ENCODE results near the gene CLIP1. TPM values are rescaled to one million over a fixed set of nuclear protein-coding genes. Genes with fewer than 3 reads are reported as not detected.

The CLIP1 gene
- total and polyA plus RNA-seq, 4 donors: 26.6 to 93.7 (median 45.8) TPM

- Histone ChIP-seq H3K27ac (ENCODE audit: low read depth in 1 of 2, low read length in 1 of 2) (no peak overlapping the region), H3K27me3 (ENCODE audit: control insufficient read depth in 3 of 3, insufficient read depth in 3 of 3, low read length in 2 of 3) (no peaks in the 10 kb centered on the region), H3K4me3 (no peak overlapping the region), H3K9me3 (ENCODE audit: control insufficient read depth in 4 of 4, insufficient read depth in 3 of 4, low read length in 3 of 4) (no peaks in the 10 kb centered on the region), H3K36me3 (ENCODE audit: control insufficient read depth in 4 of 4, insufficient read depth in 4 of 4, low read length in 4 of 4) (peaks cover 6 to 36% (median 23%) of the 10 kb centered on the region in 4 donors), H3K9ac (ENCODE audit: insufficient read depth in 1 of 2, low read length in 2 of 2) (no peak overlapping the region), H3K4me1 (ENCODE audit: control insufficient read depth in 5 of 5, insufficient read depth in 5 of 5, low read length in 5 of 5) (no peaks in the 10 kb centered on the region)
- DNase-seq: no peak
- no peak for ATAC-seq (ENCODE audit: insufficient read depth, low FRiP score)
- no peak for TF ChIP-seq CTCF (IDR thresholded peaks at IDR 0.05; ENCODE audit: control extremely low read depth, extremely low read depth)
- WGBS, 2 donors: 86 to 89% methylated on average over 1 of the region's 1 CpG
Observed at GRCh38 chr12:122327014-122327413, 95.5 kb downstream of the CLIP1 start.

- 56 to 82% methylated on average over 5 of the region's 5 CpGs for WGBS, 2 donors
- no peak for TF ChIP-seq CTCF (IDR thresholded peaks at IDR 0.05; ENCODE audit: control extremely low read depth, extremely low read depth)
- Histone ChIP-seq H3K9ac (ENCODE audit: insufficient read depth in 1 of 2, low read length in 2 of 2) (no peak overlapping the region), H3K4me1 (ENCODE audit: control insufficient read depth in 5 of 5, insufficient read depth in 5 of 5, low read length in 5 of 5) (no peaks in the 10 kb centered on the region), H3K27me3 (ENCODE audit: control insufficient read depth in 3 of 3, insufficient read depth in 3 of 3, low read length in 2 of 3) (no peaks in the 10 kb centered on the region), H3K9me3 (ENCODE audit: control insufficient read depth in 4 of 4, insufficient read depth in 3 of 4, low read length in 3 of 4) (no peaks in the 10 kb centered on the region), H3K4me3 (no peak overlapping the region), H3K36me3 (ENCODE audit: control insufficient read depth in 4 of 4, insufficient read depth in 4 of 4, low read length in 4 of 4) (peaks cover 6 to 36% (median 25%) of the 10 kb centered on the region in 4 donors), H3K27ac (ENCODE audit: low read depth in 1 of 2, low read length in 1 of 2) (no peak overlapping the region)
- no peak for DNase-seq
- no peak for ATAC-seq (ENCODE audit: insufficient read depth, low FRiP score)
Observed at GRCh38 chr12:122326586-122326985, 95.9 kb downstream of the CLIP1 start.

DNA sequence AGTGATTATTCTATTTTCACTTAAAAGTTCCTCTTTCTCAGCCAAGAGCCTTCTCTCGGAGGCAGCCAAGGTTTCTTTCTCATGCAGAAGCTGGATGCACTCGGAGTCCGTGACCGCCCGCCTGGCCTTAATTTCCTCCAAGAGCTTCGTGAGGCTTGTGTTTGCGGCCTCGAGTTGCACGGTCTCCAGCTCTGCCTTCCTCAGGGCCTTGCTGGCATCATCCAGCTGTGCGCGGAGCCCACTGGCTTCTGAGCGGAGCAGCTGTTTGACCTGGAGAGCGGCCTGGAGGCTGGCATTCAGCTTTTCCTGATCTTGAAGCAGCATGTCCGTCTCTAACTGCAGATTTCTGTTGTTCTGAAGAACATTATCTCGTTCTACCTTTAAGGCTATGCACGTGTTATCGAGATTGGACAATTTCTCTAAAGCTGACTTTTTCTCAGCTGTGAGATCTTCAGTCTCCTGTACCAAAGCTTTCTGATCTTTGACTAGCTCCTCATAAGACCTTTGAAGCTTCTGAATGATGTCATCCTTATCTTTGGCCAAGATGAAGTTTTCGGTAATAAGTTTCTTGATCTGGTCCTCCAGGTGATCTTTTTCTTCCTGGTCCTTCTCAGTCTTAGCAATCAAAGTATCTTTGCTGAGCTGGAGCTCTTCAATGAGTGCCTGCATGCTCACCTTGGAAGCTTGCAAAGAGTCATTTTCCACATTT lies 99.0 kb downstream of the CLIP1 start:
- Histone ChIP-seq H3K36me3 (ENCODE audit: control insufficient read depth in 4 of 4, insufficient read depth in 4 of 4, low read length in 4 of 4) (peaks cover 6 to 39% (median 26%) of the 10 kb centered on the region in 4 donors), H3K4me1 (ENCODE audit: control insufficient read depth in 5 of 5, insufficient read depth in 5 of 5, low read length in 5 of 5) (peaks cover 0 to 2% (median 0%) of the 10 kb centered on the region in 5 donors), H3K9ac (ENCODE audit: insufficient read depth in 1 of 2, low read length in 2 of 2) (no peak overlapping the region), H3K9me3 (ENCODE audit: control insufficient read depth in 4 of 4, insufficient read depth in 3 of 4, low read length in 3 of 4) (peaks cover 0 to 1% (median 0%) of the 10 kb centered on the region in 4 donors), H3K27me3 (ENCODE audit: control insufficient read depth in 3 of 3, insufficient read depth in 3 of 3, low read length in 2 of 3) (no peaks in the 10 kb centered on the region), H3K27ac (ENCODE audit: low read depth in 1 of 2, low read length in 1 of 2) (no peak overlapping the region), H3K4me3 (no peak overlapping the region)
- ATAC-seq (ENCODE audit: insufficient read depth, low FRiP score): no peak
- TF ChIP-seq CTCF (IDR thresholded peaks at IDR 0.05; ENCODE audit: control extremely low read depth, extremely low read depth): no peak
- DNase-seq: no peak
- 96 to 97% methylated on average over 18 of the region's 18 CpGs for WGBS, 2 donors

Measured in lung (tissue), 12 donors.